HG02678 (cell line): ENCODE results near the gene FCHO2.
"Not testable (repeated sequence)": the region's sequence is repeated elsewhere in the genome, so short reads cannot be mapped to it uniquely, and the experiment has no call there.

ENCODE experiments used
- ATAC-seq: cut with Tn5 transposase; IDR thresholded peaks from one replicate; pipeline ENCODE4 v1.9.1; 2021; ENCODE audit warnings: mild to moderate bottlenecking, moderate library complexity; ENCODE audit not compliant: unreplicated experiment

FCHO2 gene, protein sequence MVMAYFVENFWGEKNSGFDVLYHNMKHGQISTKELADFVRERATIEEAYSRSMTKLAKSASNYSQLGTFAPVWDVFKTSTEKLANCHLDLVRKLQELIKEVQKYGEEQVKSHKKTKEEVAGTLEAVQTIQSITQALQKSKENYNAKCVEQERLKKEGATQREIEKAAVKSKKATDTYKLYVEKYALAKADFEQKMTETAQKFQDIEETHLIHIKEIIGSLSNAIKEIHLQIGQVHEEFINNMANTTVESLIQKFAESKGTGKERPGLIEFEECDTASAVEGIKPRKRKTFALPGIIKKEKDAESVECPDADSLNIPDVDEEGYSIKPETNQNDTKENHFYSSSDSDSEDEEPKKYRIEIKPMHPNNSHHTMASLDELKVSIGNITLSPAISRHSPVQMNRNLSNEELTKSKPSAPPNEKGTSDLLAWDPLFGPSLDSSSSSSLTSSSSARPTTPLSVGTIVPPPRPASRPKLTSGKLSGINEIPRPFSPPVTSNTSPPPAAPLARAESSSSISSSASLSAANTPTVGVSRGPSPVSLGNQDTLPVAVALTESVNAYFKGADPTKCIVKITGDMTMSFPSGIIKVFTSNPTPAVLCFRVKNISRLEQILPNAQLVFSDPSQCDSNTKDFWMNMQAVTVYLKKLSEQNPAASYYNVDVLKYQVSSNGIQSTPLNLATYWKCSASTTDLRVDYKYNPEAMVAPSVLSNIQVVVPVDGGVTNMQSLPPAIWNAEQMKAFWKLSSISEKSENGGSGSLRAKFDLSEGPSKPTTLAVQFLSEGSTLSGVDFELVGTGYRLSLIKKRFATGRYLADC

DNA sequence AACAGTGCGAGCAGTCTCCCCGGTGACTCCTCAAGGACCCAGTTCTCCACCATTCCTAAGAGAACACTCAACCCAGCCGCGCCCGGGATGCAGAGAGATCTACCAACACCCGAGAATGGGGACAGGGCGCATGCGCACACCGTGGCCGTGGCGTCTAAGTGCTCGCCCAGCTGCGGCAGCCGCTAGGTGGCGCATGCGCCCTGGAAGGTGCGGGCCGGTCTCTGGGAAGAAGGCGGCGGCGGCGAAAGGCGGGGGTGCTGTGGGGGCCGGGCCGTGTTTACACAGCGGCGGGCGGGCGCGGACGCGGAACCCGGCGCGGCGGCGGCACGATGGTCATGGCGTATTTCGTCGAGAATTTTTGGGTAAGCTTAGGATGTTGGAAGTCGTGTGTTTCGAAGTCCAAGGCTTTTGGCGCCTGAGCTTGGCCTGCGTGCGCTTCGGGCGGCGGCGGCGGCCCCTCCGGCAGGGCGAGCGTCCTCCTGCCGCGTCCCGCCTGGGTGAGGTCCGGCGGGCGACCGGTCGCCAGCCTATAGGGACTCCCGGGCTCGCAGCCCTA, at the start of gene FCHO2:
Gene FCHO2, plus strand, starts transcription at position 274 of the 556 bp plus-strand sequence. Its CDS starts 56 bp downstream, at position 330.
- ATAC-seq = peak; percentile 94

- no peak for ATAC-seq
Measured at GRCh38 chr5:72906806-72907205, 49.0 kb upstream of the FCHO2 start.

GRCh38 chr5:72908664-72909063, 47.2 kb upstream of the FCHO2 start:
- ATAC-seq = no peak

- no peak for ATAC-seq
Measured at GRCh38 chr5:72917371-72917776, 38.5 kb upstream of the FCHO2 start.

- no peak for ATAC-seq
Measured at GRCh38 chr5:72920690-72921502, 34.9 kb upstream of the FCHO2 start.

GRCh38 chr5:72921886-72922285, 34.0 kb upstream of the FCHO2 start:
- ATAC-seq = no peak

DNA sequence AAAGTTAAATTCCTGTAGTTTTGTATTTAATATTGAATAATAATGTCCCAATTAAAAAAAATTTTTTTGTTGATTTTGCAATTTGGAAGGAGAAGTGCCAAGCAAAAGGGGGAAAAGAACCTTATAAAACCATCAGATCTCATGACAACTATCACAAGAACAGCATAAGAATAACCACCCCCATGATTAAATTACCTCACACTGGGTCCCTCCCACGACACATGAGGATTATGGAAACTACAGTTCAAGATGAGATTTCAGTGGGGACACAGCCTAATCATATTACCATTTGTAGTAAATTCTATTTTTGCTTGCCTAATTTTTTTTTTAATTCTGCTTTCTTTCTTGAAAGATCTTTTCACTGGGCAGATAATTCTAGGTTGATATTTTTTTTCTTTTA, 33.4 kb upstream of the FCHO2 start:
- no peak for ATAC-seq

DNA sequence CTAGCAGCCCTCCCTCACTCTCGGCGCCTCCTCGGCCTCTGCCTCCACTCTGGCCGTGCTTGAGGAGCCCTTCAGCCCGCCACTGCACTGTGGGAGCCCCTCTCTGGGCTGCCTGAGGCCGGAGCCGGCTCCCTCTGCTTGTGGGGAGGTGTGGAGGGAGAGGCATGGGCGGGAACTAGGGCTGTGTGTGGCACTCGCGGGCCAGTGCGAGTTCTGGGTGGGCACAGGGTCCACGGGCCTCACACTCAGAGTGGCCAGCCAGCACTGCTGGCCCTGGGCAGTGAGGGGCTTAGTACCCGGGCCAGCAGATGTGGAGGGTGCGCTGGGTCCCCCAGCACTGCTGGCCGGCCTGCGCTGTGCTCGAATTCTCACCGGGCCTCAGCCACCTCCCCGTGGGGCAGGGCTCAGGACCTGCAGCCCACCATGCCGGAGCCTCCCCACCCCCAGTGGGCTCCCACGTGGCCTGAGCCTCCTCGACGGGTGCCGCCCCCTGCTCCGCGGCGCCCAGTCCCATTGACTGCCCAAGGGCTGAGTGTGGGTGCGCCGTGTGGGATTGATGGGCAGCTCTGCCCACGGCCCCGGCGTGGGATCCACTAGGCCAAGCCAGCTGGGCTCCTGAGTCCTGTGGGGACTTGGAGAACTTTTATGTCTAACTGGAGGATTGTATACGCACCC, 30.4 kb upstream of the FCHO2 start:
- no peak for ATAC-seq

GRCh38 chr5:72932686-72933085, 23.2 kb upstream of the FCHO2 start:
- ATAC-seq = not testable (repeated sequence)

- not testable (repeated sequence) for ATAC-seq
Measured at GRCh38 chr5:72934953-72935725, 20.7 kb upstream of the FCHO2 start.

GRCh38 chr5:72936893-72937292, 18.9 kb upstream of the FCHO2 start:
- no peak for ATAC-seq

DNA sequence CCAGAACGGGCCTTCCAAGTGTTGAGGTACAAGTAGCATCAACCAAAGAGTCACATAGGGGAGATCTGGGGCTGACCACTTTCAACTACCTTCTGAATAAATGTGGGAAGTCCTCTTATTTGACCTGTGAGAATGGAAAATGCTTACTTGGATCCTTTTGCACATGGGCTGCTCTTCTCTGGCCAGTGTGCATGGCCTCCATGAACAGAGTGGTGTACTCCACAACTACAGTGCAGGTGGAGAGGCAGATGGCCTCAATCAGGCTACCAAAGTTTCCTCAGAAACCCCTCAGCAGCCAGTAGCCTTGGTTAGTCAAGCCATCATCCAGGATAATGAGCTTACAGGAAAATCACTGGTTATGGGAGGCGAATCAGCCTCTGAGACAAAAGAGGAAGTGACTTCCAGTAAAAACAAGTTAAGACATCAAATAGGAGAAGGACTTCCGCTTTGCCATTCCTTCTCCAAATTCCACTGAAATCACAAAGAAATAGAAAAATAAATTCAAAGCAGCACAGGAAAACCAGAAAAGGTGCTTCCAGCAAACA, 18.3 kb upstream of the FCHO2 start:
- no peak for ATAC-seq

GRCh38 chr5:72938206-72938605, 17.6 kb upstream of the FCHO2 start:
- no peak for ATAC-seq

DNA sequence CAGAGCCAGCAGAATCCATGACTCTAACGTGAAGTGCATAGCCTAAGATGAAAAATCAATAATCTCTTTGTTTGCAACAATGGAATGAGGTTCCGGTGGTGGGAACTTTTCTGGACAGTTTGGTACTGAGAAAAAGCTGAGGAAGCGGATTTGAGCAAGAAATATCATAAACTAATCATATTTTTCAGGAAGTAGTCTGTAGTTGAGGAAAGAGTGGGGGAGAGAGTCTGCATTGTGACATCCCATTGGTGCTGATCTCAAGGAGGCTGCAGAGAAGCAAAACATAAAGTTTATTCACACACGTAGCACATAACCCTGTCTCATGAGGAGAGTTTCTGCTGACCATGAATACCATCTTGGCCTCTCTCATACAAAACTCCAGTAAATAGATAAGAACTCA, 15.8 kb upstream of the FCHO2 start:
- no peak for ATAC-seq

DNA sequence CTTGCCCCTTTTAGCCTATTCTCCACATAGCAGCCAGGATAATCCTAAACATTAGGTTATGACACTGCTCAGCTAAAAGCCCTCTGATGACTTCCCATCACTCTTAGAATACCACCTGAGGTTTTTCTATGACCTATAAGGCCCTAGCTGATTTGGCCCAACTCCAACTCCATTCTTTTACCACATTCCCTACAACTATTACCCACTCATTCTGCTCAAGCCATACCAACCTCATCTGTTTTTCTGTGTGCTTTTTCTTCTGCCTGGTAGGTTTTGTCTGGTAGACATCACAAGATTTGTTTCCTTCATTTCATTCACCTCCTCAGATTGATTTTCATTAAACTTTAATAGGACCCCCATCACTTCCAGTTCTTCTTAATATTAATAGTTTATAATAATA, 12.5 kb upstream of the FCHO2 start:
- ATAC-seq = no peak

DNA sequence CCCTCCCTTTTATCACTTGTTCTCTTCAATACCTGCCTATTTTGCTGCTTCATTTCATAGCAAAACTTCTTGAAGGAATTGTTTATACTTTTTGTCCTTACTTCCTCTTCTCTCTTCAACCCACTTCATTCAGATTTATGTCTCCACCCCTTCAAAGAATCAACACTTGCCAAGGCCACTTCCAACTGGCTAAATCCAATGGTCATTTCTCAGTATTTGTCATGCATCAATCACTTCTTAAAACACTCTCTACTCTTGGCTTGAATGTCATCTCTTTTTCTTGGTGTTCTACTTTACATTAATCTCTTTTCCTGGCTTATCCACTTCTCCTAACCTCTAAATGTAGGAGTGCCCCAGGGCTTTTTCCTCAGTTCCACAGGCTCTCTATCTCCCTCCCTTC, 8.3 kb upstream of the FCHO2 start:
- ATAC-seq = no peak

DNA sequence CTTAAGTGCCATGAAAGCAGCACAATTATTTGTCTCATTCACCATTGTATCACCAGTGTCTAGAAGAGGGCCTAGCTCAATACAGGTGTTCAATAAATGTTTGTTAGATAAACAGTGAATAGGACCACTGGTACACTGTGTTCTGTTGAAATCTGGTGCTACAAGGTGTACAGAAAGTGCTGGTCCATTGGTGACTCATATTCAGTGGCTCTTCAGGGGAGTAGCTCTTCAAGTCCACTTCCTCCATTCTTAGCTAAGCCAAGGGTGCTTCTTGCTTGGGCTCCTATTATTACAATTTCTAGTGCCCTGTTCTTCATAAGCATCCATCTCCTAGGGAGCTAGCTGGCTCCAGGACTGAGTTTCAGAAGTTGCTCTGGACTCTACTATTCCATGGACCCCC, 6.4 kb upstream of the FCHO2 start:
- no peak for ATAC-seq

DNA sequence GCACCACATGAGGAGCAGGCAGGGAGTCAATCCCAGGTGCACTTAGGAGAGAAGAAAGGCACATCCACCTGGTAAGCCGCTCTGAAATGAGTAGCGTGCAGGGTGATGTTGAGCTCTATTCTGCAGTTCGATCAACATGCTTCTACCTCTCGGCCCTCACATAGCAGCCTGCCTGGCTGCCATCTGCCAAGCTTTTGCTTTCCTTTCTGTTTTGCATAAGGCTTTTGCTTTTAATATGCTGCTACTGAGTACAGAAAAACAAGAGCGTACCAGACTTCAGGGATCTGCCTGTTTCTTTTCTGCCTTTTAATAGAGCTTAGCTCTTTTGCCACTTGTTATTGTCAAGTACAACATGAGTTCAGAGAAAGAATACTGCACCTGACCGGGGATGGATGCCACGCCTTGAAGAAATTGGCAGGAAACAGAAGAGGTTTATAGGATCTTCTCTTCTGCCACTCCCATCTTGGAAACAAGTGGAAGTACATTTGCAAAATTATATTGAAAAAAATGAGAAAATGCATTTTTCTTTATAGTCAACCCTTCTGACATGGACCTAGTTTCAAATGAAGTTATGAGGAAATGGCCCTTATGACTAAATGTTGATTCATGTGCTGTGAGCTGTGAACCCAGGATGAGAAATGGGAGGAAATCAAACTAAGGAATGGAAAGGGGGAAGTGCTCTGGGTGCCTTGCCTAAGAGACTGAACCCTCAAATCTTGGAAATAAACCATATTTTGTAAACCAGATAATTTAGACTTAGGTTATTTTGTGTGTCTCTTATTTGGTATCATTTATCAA, 4.0 kb upstream of the FCHO2 start:
- ATAC-seq = no peak

GRCh38 chr5:72954389-72954788, 1.5 kb upstream of the FCHO2 start:
- ATAC-seq = no peak
